C4-2B (cell line): ENCODE results near the gene TPCN2.

ENCODE experiments used
- CTCF ChIP-seq: fragments of 450-650 bp; conservative IDR thresholded peaks from 2 replicates; pipeline ENCODE4 v1.5.1; 2017; ENCODE audit warnings: mild to moderate bottlenecking
- ZFX ChIP-seq: fragments of 450-650 bp; IDR thresholded peaks from 2 replicates; pipeline ENCODE4 v1.6.1; 2017

DNA sequence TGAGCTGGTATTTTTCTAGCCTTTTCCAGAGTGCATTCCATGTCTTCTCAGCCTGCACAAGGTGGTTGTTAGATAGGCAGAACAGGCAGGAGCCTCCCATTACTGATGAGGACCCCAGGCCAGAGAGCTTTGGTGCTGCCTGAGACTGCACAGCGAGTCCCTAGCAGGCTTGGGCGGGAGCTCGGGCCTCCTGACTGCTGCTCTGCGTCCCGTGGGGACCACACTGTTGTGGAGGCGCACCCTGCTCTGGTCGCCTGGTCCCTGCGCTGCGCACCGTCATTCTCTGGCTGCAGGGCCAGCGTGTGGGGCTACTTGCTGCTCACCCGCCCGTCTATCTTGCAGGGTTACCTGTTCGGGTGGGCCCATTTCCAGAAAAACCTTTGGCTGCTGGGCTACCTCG lies 8.5 kb downstream of the TPCN2 start:
- no peak for TF ChIP-seq CTCF
- no peak for TF ChIP-seq ZFX
